CD14-positive monocyte (primary cell): ENCODE measurements around the gene FAM168B. TPM values are rescaled to one million over a fixed set of nuclear protein-coding genes. Genes with fewer than 3 reads are reported as not detected.

Source experiments
- DNase-seq, 3 donors: peaks; one replicate each; pipeline ENCODE4 v3.0.0-alpha.2; 2011 to 2022
- H2AFZ ChIP-seq: 2 replicates; pipeline ENCODE4 v1.6.0; 2012; ENCODE audit warnings: mild to moderate bottlenecking, low read depth, low read length, inconsistent platforms; ENCODE audit not compliant: insufficient read depth, poor library complexity, severe bottlenecking
- H3K27ac ChIP-seq, 2 donors: 1 replicate in 1 of 2; 2 replicates in 1 of 2; pipeline ENCODE4 v1.5.1; 2012 to 2013; ENCODE audit warnings: low read length in 2 of 2, control low read depth in 1 of 2, inconsistent platforms in 1 of 2, low read depth in 1 of 2, mild to moderate bottlenecking in 1 of 2
- H3K27me3 ChIP-seq, 2 donors: one replicate each; pipeline versions ENCODE4 v1.6.0 to v1.6.1; 2011 to 2013; ENCODE audit warnings: low read length in 2 of 2; ENCODE audit not compliant: control insufficient read depth in 2 of 2, insufficient read depth in 2 of 2
- H3K36me3 ChIP-seq, 2 donors: replicated peaks in 1 of 2; 1 replicate in 1 of 2; 2 replicates in 1 of 2; pipeline versions ENCODE4 v1.5.1 to v1.6.1; 2012 to 2013; ENCODE audit warnings: low read length in 2 of 2, control low read depth in 1 of 2, inconsistent platforms in 1 of 2, mild to moderate bottlenecking in 1 of 2; ENCODE audit not compliant: insufficient read depth in 2 of 2, control insufficient read depth in 1 of 2
- H3K4me1 ChIP-seq, 2 donors: 1 replicate in 1 of 2; 2 replicates in 1 of 2; pipeline versions ENCODE4 v1.5.1 to v1.6.1; 2012 to 2013; ENCODE audit warnings: low read length in 2 of 2, control low read depth in 1 of 2, inconsistent platforms in 1 of 2, mild to moderate bottlenecking in 1 of 2, moderate library complexity in 1 of 2; ENCODE audit not compliant: insufficient read depth in 2 of 2, control insufficient read depth in 1 of 2
- H3K4me2 ChIP-seq: replicated peaks from 2 replicates; pipeline ENCODE3; 2012; ENCODE audit warnings: low read length, moderate library complexity, mild to moderate bottlenecking; ENCODE audit not compliant: poor library complexity, severe bottlenecking; ENCODE audit errors: extremely low read depth
- H3K4me3 ChIP-seq, 3 experiments: fragments of 200-600 bp in 1 of 3; sonication (generic) in 1 of 3; replicated peaks in 1 of 3; 1 replicate in 2 of 3; 2 replicates in 1 of 3; pipeline ENCODE4 v1.5.1; 2011 to 2013; ENCODE audit warnings: low read length in 3 of 3, mild to moderate bottlenecking in 3 of 3, control low read depth in 2 of 3, low read depth in 2 of 3, inconsistent platforms in 1 of 3, moderate library complexity in 1 of 3
- H3K79me2 ChIP-seq: 2 replicates; pipeline ENCODE4 v1.6.0; 2012; ENCODE audit warnings: mild to moderate bottlenecking, control low read depth, inconsistent platforms, low read length, moderate library complexity; ENCODE audit not compliant: insufficient read depth
- H3K9ac ChIP-seq: 2 replicates; pipeline ENCODE4 v1.6.0; 2017; ENCODE audit warnings: low read length, mild to moderate bottlenecking; ENCODE audit not compliant: insufficient read depth, poor library complexity, severe bottlenecking
- H3K9me3 ChIP-seq, 2 donors: replicated peaks in 1 of 2; 1 replicate in 1 of 2; 2 replicates in 1 of 2; pipeline versions ENCODE4 v1.5.1 to v1.6.1; 2012 to 2013; ENCODE audit warnings: low read length in 2 of 2, control low read depth in 1 of 2; ENCODE audit not compliant: control insufficient read depth in 1 of 2, insufficient read depth in 1 of 2
- H4K20me1 ChIP-seq: 2 replicates; pipeline ENCODE4 v1.6.0; 2012; ENCODE audit warnings: mild to moderate bottlenecking, low read length, control low read depth, moderate library complexity; ENCODE audit not compliant: insufficient read depth
- H3K27ac Mint-ChIP-seq, 7 donors: one replicate each; pipeline ENCODE4 v1.8.0; 2020; ENCODE audit warnings: mild to moderate bottlenecking in 7 of 7, mixed read lengths in 7 of 7, moderate library complexity in 6 of 7, inconsistent platforms in 2 of 7
- H3K27me3 Mint-ChIP-seq, 3 donors: one replicate each; pipeline ENCODE4 v1.8.0; 2021 to 2022; ENCODE audit warnings: low read depth in 3 of 3, mild to moderate bottlenecking in 3 of 3, mixed read lengths in 3 of 3, moderate library complexity in 3 of 3, inconsistent platforms in 1 of 3
- H3K36me3 Mint-ChIP-seq, 2 donors: one replicate each; pipeline ENCODE4 v1.8.0; 2020; ENCODE audit warnings: mixed read lengths in 2 of 2, inconsistent platforms in 1 of 2, mild to moderate bottlenecking in 1 of 2
- H3K4me1 Mint-ChIP-seq: one replicate; pipeline ENCODE4 v1.8.0; 2020; ENCODE audit warnings: mild to moderate bottlenecking, mixed read lengths
- H3K4me3 Mint-ChIP-seq, 2 donors: one replicate each; pipeline ENCODE4 v1.8.0; 2020; ENCODE audit warnings: mild to moderate bottlenecking in 2 of 2, mixed read lengths in 2 of 2, moderate library complexity in 1 of 2
- H3K9me3 Mint-ChIP-seq, 7 donors: one replicate each; pipeline ENCODE4 v1.8.0; 2020 to 2022; ENCODE audit warnings: mixed read lengths in 7 of 7, mild to moderate bottlenecking in 6 of 7, moderate library complexity in 6 of 7, inconsistent platforms in 2 of 7
- WGBS: methylation state at CpG from one replicate; pipeline ENCODE4 v1.1.5; 2013; ENCODE audit warnings: missing lambda C conversion rate; ENCODE audit not compliant: insufficient coverage; 5-methylcytosine and 5-hydroxymethylcytosine counted together
- intact Hi-C, 2 donors: fragments of 100-400 bp; cut with micrococcal nuclease; formaldehyde crosslinking; loops; one replicate each; pipeline versions ENCODE4 v1.15.0 to v1.15.1; 2023
- polyA plus RNA-seq, 3 donors: library from polyadenylated mRNA; depleted of rRNA in 1 of 3; unstranded in 2 of 3; stranded (reverse) in 1 of 3; fragments of 300-500 nt in 2 of 3; fragments of >200 nt in 1 of 3; fragmentation: Illumina TruSeq in 2 of 3; gene quantifications; 1 replicate in 2 of 3; 2 replicates in 1 of 3; pipeline ENCODE4 v1.2.3, GENCODE V29; 2012 to 2021
- TF ChIP-seq, protein P1 (sequence below): fragments of 200-600 bp; IDR thresholded peaks from one replicate; pipeline ENCODE4 v1.8.0; 2022; ENCODE audit warnings: antibody characterized with exemption, mild to moderate bottlenecking

FAM168B gene
- polyA plus RNA-seq, 3 donors: 20.5 to 33.2 (median 22.6) TPM

DNA sequence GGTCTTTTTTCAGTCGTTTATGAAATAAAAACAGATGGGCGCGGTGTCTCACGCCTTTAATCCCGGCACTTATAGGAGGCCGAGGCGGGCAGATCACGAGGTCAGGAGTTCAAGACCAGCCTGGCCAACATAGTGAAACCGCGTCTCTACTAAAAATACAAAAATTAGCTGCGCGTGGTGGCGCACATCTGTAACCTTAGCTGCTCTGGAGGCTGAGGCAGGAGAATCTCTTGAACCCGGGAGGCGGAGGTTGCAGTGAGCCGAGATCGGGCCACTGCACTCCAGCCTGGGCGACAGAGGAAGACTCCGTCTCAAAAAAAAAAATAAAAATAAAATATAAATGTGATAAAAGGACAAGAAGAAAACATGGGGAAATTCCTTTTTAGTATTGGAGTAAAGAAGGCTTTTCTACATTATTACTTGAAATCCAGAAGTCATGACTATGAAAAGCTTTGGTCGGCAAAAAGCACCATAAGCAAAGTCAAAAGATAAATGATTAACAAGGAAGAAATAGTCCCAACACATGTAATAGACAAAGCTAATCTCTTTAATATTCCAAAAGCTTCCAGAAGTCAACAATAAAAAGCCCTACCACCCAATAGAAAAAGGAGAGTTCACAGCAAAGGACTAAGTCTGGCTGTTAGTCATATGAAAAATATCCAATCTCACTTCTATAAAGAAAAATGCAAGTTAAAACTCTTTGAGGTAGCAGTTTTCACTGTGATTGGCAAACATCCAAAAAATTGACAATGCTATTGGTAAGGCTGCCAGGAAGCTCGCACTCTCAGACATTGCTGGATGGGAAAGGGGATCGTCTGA is 1.4 kb upstream of the FAM168B start:
- TF ChIP-seq, protein P1, sequence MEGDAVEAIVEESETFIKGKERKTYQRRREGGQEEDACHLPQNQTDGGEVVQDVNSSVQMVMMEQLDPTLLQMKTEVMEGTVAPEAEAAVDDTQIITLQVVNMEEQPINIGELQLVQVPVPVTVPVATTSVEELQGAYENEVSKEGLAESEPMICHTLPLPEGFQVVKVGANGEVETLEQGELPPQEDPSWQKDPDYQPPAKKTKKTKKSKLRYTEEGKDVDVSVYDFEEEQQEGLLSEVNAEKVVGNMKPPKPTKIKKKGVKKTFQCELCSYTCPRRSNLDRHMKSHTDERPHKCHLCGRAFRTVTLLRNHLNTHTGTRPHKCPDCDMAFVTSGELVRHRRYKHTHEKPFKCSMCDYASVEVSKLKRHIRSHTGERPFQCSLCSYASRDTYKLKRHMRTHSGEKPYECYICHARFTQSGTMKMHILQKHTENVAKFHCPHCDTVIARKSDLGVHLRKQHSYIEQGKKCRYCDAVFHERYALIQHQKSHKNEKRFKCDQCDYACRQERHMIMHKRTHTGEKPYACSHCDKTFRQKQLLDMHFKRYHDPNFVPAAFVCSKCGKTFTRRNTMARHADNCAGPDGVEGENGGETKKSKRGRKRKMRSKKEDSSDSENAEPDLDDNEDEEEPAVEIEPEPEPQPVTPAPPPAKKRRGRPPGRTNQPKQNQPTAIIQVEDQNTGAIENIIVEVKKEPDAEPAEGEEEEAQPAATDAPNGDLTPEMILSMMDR: no peak
- H3K4me1 ChIP-seq: peaks cover 12 to 19% of the 10 kb centered on the region in 2 donors
- no peak for DNase-seq
- WGBS: 93% methylated on average over 15 of the region's 22 CpGs
- peak overlapping the region in 1 of 2 donors; percentile 91 for H3K27ac ChIP-seq
- peak overlapping the region; percentile 90 to 96 for H3K4me3 Mint-ChIP-seq
- peaks cover 15% of the 10 kb centered on the region for H3K4me1 Mint-ChIP-seq
- H3K36me3 Mint-ChIP-seq: peaks cover 2 to 6% of the 10 kb centered on the region in 2 donors
- no peaks in the 10 kb centered on the region for H3K36me3 ChIP-seq
- H3K27me3 ChIP-seq: no peaks in the 10 kb centered on the region
- H3K27ac Mint-ChIP-seq: peak overlapping the region in 6 of 7 donors; percentile 86 to 97 (median 96)
- peaks cover 31% of the 10 kb centered on the region for H4K20me1 ChIP-seq
- H3K4me3 ChIP-seq: peak overlapping the region in 1 of 3 experiments; percentile 97
- peak overlapping the region; percentile 85 for H3K9ac ChIP-seq
- H3K4me2 ChIP-seq: peak overlapping the region; percentile 72
- H3K9me3 ChIP-seq: no peaks in the 10 kb centered on the region
- peaks cover 0 to 2% (median 0%) of the 10 kb centered on the region in 7 donors for H3K9me3 Mint-ChIP-seq
- H3K79me2 ChIP-seq: peaks cover 32% of the 10 kb centered on the region
- intact Hi-C loops: loop anchor here in 1 of 2 donors (5.0 kb wide), 1 partner anchor 33 kb away; no protein-coding TSS in a partner anchor
- H2AFZ ChIP-seq: no peak overlapping the region
- peaks cover 0 to 7% (median 2%) of the 10 kb centered on the region in 3 donors for H3K27me3 Mint-ChIP-seq

DNA sequence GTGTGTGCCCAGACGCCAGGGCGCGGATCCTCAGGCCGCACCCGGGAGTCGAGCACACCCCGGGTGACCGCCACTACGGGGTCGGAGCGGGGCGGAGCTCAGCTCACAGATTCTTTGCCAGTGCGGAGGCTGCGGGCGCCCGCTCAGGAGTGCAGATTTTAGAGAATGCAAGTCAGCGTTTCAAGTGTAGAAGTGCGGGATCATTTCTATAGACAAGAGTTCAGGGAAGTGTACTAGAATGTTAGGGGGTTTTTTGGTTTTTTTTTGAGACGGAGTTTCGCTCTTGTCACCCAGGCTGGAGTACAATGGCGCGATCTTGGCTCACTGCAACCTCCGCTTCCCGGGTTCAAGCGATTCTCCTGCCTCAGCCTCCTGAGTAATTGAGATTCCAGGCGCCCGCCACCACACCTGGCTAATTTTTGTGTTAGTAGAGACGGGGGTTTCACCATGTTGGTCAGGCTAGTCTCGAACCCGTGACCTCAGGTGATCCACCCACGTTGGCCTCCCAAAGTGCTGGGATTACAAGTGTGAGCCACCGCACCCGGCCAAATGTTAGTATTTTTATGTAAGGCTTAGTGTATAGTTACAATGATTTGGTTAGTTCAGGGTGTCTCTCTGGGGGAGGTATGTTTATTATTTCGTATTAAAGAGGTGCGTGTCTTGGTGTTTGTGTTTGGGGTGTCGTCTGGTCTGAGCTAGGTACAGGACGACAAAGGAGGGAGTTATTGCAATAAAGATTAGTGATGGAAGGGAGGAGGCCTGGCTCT is 619 bp upstream of the FAM168B start:
- Mint-ChIP-seq H3K4me3 (peak overlapping the region; percentile 90 to 96), H3K27ac (peak overlapping the region; percentile 86 to 97 (median 96)), H3K36me3 (peaks cover 5 to 14% of the 10 kb centered on the region in 2 donors), H3K4me1 (peaks cover 13% of the 10 kb centered on the region), H3K9me3 (peaks cover 0 to 2% (median 0%) of the 10 kb centered on the region in 7 donors), H3K27me3 (peaks cover 0 to 7% (median 2%) of the 10 kb centered on the region in 3 donors)
- intact Hi-C loops: loop anchor here in 1 of 2 donors (1.0 to 5.0 kb wide), 2 partner anchors 12 to 33 kb away; no protein-coding TSS in a partner anchor
- 15% methylated on average over 28 of the region's 37 CpGs for WGBS
- peak overlapping the region; percentile 85 for H3K9ac ChIP-seq
- DNase-seq: peak; percentile 56 to 65 (median 57)
- peaks cover 12 to 19% of the 10 kb centered on the region in 2 donors for H3K4me1 ChIP-seq
- H2AFZ ChIP-seq: peak overlapping the region; percentile 97
- peak overlapping the region; percentile 88 to 91 for H3K27ac ChIP-seq
- H3K4me3 ChIP-seq: peak overlapping the region; percentile 56 to 97 (median 80)
- peaks cover 0 to 4% of the 10 kb centered on the region in 2 donors for H3K36me3 ChIP-seq
- H4K20me1 ChIP-seq: peaks cover 39% of the 10 kb centered on the region
- H3K4me2 ChIP-seq: peak overlapping the region; percentile 72
- TF ChIP-seq, protein P1: no peak
- H3K27me3 ChIP-seq: no peaks in the 10 kb centered on the region
- H3K79me2 ChIP-seq: peaks cover 40% of the 10 kb centered on the region
- no peaks in the 10 kb centered on the region for H3K9me3 ChIP-seq
